HepG2 (cell line): ENCODE data around the gene SYT1. TPM values are rescaled to one million over a fixed set of nuclear protein-coding genes. Genes with fewer than 3 reads are reported as not detected.

Experiments used
- CENPT ChIP-seq: sonication (generic); formaldehyde crosslinking; IDR thresholded peaks from 2 replicates; pipeline ENCODE4 v1.8.0; 2022; ENCODE audit warnings: low read depth, mild to moderate bottlenecking, moderate library complexity, missing genetic modification reagents
- GABPA ChIP-seq, 2 experiments: IDR thresholded peaks; 2 replicates each; pipeline ENCODE4 v1.6.1; 2011 to 2016; ENCODE audit warnings: low read depth in 2 of 2, low read length in 1 of 2, missing biosample characterization in 1 of 2, missing genetic modification characterization in 1 of 2
- GATAD2A ChIP-seq: IDR thresholded peaks from 2 replicates; pipeline ENCODE4 v1.6.1; 2016
- MEF2D ChIP-seq: sonication (generic); formaldehyde crosslinking; IDR thresholded peaks from 2 replicates; pipeline ENCODE4 v1.5.1; 2020; ENCODE audit warnings: mild to moderate bottlenecking, missing genetic modification reagents
- PCBP2 ChIP-seq: fragments of 200-400 bp; formaldehyde crosslinking; optimal IDR thresholded peaks from 2 replicates; pipeline ENCODE3; 2018; ENCODE audit warnings: low read length, low read depth; ENCODE audit not compliant: poor library complexity, severe bottlenecking
- TOPORS ChIP-seq: sonication (generic); formaldehyde crosslinking; IDR thresholded peaks from 2 replicates; pipeline ENCODE4 v1.8.0; 2023; ENCODE audit warnings: mild to moderate bottlenecking, missing genetic modification reagents
- ZNF33A ChIP-seq: sonication (generic); formaldehyde crosslinking; IDR thresholded peaks from 2 replicates; pipeline ENCODE4 v1.5.1; 2020; ENCODE audit warnings: missing genetic modification reagents, mild to moderate bottlenecking, moderate library complexity, borderline replicate concordance
- ZNF44 ChIP-seq: sonication (generic); formaldehyde crosslinking; IDR thresholded peaks from 2 replicates; pipeline ENCODE4 v1.5.1; 2020; ENCODE audit warnings: mild to moderate bottlenecking, missing genetic modification reagents
- ZSCAN9 ChIP-seq: IDR thresholded peaks from 2 replicates; pipeline ENCODE4 v1.6.1; 2016; ENCODE audit warnings: borderline replicate concordance
- polyA plus RNA-seq, 8 experiments: library from polyadenylated mRNA; depleted of rRNA in 3 of 8; stranded (reverse) in 7 of 8; unstranded in 1 of 8; fragments of >200 nt; fragmentation: Illumina TruSeq in 4 of 8; extraction: Trizol in 4 of 8; gene quantifications; 2 replicates each; pipeline versions ENCODE4 v1.2.1 to v1.2.3, GENCODE V29; 2011 to 2016; ENCODE audit warnings: low read depth in 4 of 8, missing spikeins in 1 of 8, mixed read lengths in 1 of 8; ENCODE audit not compliant: insufficient read depth in 1 of 8
- total RNA-seq, 5 experiments: library from RNA; depleted of rRNA; stranded (reverse); fragments of >200 nt; fragmentation: Illumina TruSeq; extraction: Trizol; gene quantifications; 2 replicates each; pipeline ENCODE4 v1.2.3, GENCODE V29; 2016; ENCODE audit warnings: low read depth in 1 of 5
- TF ChIP-seq, protein P1 (sequence below): IDR thresholded peaks from 2 replicates; pipeline ENCODE4 v1.6.1; 2016; ENCODE audit warnings: missing genetic modification reagents, missing compliant biosample characterization
- TF ChIP-seq, protein P2 (sequence below): sonication (generic); formaldehyde crosslinking; IDR thresholded peaks from 2 replicates; pipeline ENCODE4 v1.4.0; 2020; ENCODE audit warnings: mild to moderate bottlenecking, missing genetic modification reagents
- TF ChIP-seq, protein P3 (sequence below): IDR thresholded peaks from 2 replicates; pipeline ENCODE4 v1.6.1; 2016
- TF ChIP-seq, protein P4 (sequence below): sonication (generic); formaldehyde crosslinking; IDR thresholded peaks from 2 replicates; pipeline ENCODE4 v1.4.0; 2020; ENCODE audit warnings: mild to moderate bottlenecking, missing genetic modification reagents, borderline replicate concordance
- TF ChIP-seq, protein P5 (sequence below): sonication (generic); formaldehyde crosslinking; IDR thresholded peaks from 2 replicates; pipeline ENCODE4 v1.4.0; 2020; ENCODE audit warnings: missing genetic modification reagents, borderline replicate concordance
- TF ChIP-seq, protein P6 (sequence below): sonication (generic); formaldehyde crosslinking; IDR thresholded peaks from 2 replicates; pipeline ENCODE4 v1.5.0; 2020; ENCODE audit warnings: missing genetic modification reagents

SYT1 gene
- total and polyA plus RNA-seq, 2 of the 13 experiments (the other 11 are each of a cell fraction or from before 2014, with no cell fraction given): not detected

DNA sequence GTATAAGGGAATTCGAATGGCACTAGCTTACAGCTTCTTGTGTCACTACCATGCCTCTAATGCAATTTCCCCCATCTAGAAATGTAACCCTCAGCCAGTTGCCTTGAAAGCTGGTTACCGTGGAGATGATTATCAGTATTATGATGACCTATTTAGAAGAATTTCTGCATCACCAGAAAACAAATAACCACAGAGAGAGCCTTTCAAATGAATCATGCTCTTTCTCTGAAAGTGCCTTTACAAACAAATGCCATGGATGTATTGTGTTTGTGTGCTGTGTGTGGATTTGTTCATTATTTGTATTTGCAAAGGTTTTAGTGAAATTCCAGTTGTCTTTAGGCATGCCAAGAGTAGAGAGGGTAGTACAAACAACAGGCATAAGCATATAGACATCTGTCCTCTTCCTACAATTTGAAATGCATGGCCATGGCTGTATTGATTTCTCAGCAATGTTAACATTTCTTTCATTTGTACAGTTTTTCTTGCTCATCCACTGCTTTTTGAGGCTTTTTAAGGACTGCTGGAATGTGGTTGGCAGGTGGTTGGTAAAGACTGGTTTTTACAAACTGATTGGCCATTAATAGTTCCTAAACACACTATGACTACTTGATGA is 559.6 kb downstream of the SYT1 start (continued):
- TF ChIP-seq GABPA (IDR thresholded peaks at IDR 0.05; ENCODE audit: low read depth, low read length) (no peak), GABPA (CRISPR knock-in tag; IDR thresholded peaks at IDR 0.05; ENCODE audit: low read depth) (peak; percentile 35; the same call in 1 of the 2 replicates), ZSCAN9 (CRISPR knock-in tag) (no peak), PCBP2 (no peak), MEF2D (CRISPR knock-in tag) (peak; percentile 27; the same call in 1 of the 2 replicates), ZNF44 (CRISPR knock-in tag) (no peak), CENPT (no peak), GATAD2A (CRISPR knock-in tag) (peak; percentile 77), ZNF33A (no peak), TOPORS (no peak)
- TF ChIP-seq, protein P1, sequence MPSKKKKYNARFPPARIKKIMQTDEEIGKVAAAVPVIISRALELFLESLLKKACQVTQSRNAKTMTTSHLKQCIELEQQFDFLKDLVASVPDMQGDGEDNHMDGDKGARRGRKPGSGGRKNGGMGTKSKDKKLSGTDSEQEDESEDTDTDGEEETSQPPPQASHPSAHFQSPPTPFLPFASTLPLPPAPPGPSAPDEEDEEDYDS (CRISPR knock-in tag): no peak
- TF ChIP-seq, protein P2, sequence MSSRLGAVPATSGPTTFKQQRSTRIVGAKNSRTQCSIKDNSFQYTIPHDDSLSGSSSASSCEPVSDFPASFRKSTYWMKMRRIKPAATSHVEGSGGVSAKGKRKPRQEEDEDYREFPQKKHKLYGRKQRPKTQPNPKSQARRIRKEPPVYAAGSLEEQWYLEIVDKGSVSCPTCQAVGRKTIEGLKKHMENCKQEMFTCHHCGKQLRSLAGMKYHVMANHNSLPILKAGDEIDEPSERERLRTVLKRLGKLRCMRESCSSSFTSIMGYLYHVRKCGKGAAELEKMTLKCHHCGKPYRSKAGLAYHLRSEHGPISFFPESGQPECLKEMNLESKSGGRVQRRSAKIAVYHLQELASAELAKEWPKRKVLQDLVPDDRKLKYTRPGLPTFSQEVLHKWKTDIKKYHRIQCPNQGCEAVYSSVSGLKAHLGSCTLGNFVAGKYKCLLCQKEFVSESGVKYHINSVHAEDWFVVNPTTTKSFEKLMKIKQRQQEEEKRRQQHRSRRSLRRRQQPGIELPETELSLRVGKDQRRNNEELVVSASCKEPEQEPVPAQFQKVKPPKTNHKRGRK: no peak
- TF ChIP-seq, protein P3, sequence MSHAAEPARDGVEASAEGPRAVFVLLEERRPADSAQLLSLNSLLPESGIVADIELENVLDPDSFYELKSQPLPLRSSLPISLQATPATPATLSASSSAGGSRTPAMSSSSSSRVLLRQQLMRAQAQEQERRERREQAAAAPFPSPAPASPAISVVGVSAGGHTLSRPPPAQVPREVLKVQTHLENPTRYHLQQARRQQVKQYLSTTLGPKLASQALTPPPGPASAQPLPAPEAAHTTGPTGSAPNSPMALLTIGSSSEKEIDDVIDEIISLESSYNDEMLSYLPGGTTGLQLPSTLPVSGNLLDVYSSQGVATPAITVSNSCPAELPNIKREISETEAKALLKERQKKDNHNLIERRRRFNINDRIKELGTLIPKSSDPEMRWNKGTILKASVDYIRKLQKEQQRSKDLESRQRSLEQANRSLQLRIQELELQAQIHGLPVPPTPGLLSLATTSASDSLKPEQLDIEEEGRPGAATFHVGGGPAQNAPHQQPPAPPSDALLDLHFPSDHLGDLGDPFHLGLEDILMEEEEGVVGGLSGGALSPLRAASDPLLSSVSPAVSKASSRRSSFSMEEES (CRISPR knock-in tag): no peak
- TF ChIP-seq, protein P4, sequence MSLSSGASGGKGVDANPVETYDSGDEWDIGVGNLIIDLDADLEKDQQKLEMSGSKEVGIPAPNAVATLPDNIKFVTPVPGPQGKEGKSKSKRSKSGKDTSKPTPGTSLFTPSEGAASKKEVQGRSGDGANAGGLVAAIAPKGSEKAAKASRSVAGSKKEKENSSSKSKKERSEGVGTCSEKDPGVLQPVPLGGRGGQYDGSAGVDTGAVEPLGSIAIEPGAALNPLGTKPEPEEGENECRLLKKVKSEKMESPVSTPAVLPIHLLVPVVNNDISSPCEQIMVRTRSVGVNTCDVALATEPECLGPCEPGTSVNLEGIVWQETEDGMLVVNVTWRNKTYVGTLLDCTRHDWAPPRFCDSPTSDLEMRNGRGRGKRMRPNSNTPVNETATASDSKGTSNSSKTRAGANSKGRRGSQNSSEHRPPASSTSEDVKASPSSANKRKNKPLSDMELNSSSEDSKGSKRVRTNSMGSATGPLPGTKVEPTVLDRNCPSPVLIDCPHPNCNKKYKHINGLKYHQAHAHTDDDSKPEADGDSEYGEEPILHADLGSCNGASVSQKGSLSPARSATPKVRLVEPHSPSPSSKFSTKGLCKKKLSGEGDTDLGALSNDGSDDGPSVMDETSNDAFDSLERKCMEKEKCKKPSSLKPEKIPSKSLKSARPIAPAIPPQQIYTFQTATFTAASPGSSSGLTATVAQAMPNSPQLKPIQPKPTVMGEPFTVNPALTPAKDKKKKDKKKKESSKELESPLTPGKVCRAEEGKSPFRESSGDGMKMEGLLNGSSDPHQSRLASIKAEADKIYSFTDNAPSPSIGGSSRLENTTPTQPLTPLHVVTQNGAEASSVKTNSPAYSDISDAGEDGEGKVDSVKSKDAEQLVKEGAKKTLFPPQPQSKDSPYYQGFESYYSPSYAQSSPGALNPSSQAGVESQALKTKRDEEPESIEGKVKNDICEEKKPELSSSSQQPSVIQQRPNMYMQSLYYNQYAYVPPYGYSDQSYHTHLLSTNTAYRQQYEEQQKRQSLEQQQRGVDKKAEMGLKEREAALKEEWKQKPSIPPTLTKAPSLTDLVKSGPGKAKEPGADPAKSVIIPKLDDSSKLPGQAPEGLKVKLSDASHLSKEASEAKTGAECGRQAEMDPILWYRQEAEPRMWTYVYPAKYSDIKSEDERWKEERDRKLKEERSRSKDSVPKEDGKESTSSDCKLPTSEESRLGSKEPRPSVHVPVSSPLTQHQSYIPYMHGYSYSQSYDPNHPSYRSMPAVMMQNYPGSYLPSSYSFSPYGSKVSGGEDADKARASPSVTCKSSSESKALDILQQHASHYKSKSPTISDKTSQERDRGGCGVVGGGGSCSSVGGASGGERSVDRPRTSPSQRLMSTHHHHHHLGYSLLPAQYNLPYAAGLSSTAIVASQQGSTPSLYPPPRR: peak; percentile 36; the same call in 1 of the 2 replicates
- TF ChIP-seq, protein P5, sequence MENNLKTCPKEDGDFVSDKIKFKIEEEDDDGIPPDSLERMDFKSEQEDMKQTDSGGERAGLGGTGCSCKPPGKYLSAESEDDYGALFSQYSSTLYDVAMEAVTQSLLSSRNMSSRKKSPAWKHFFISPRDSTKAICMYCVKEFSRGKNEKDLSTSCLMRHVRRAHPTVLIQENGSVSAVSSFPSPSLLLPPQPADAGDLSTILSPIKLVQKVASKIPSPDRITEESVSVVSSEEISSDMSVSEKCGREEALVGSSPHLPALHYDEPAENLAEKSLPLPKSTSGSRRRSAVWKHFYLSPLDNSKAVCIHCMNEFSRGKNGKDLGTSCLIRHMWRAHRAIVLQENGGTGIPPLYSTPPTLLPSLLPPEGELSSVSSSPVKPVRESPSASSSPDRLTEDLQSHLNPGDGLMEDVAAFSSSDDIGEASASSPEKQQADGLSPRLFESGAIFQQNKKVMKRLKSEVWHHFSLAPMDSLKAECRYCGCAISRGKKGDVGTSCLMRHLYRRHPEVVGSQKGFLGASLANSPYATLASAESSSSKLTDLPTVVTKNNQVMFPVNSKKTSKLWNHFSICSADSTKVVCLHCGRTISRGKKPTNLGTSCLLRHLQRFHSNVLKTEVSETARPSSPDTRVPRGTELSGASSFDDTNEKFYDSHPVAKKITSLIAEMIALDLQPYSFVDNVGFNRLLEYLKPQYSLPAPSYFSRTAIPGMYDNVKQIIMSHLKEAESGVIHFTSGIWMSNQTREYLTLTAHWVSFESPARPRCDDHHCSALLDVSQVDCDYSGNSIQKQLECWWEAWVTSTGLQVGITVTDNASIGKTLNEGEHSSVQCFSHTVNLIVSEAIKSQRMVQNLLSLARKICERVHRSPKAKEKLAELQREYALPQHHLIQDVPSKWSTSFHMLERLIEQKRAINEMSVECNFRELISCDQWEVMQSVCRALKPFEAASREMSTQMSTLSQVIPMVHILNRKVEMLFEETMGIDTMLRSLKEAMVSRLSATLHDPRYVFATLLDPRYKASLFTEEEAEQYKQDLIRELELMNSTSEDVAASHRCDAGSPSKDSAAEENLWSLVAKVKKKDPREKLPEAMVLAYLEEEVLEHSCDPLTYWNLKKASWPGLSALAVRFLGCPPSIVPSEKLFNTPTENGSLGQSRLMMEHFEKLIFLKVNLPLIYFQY (CRISPR knock-in tag): no peak
- TF ChIP-seq, protein P6, sequence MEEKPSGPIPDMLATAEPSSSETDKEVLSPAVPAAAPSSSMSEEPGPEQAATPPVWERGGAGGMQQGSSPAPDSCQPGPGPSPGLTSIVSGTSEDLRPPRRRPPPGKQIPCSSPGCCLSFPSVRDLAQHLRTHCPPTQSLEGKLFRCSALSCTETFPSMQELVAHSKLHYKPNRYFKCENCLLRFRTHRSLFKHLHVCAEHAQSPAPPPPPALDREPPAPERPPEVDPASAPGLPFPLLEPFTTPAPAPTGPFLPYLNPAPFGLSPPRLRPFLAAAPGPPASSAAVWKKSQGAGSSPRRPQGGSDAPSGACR (CRISPR knock-in tag): no peak
